ENCODE data around the gene MTARC2.
A peak's percentile ranks its signal among the peaks of the same experiment; 100 is the strongest.
"Not testable (repeated sequence)": the region's sequence is repeated elsewhere in the genome, so short reads cannot be mapped to it uniquely, and the experiment has no call there.

Gene MTARC2

GRCh38 chr1:220717800-220718640, 30.1 kb upstream of the MTARC2 start:
- H3K27me3 ChIP-seq (ENCODE audit: insufficient read depth, low read length), result no peaks in the 10 kb centered on the region
- no peak overlapping the region for H3K27ac ChIP-seq (ENCODE audit: low read depth, low read length, poor library complexity, severe bottlenecking)
- H3K4me3 ChIP-seq (ENCODE audit: low read depth, low read length, poor library complexity, severe bottlenecking), result no peak overlapping the region
- no peak overlapping the region for H3K4me2 ChIP-seq (ENCODE audit: low read length)
- H4K20me1 ChIP-seq (ENCODE audit: insufficient read depth, low read length), result no peaks in the 10 kb centered on the region
- no peaks in the 10 kb centered on the region for H3K4me1 ChIP-seq (ENCODE audit: insufficient read depth, low read length, severe bottlenecking)
- TF ChIP-seq CTCF (IDR thresholded peaks at IDR 0.05; ENCODE audit: low read length) (no peak), EZH2 (IDR thresholded peaks at IDR 0.05; ENCODE audit: borderline replicate concordance, low read length) (no peak)
- no peaks in the 10 kb centered on the region for H3F3A ChIP-seq (ENCODE audit: insufficient read depth, low read length)
- no peak overlapping the region for H2AFZ ChIP-seq (ENCODE audit: low read length)
- H3K36me3 ChIP-seq (ENCODE audit: insufficient read depth, low read length), result no peaks in the 10 kb centered on the region
- H3K9ac ChIP-seq (ENCODE audit: low read length), result no peak overlapping the region
- no peaks in the 10 kb centered on the region for H3K9me2 ChIP-seq (ENCODE audit: low read depth, low read length)
- no peaks in the 10 kb centered on the region for H3K79me2 ChIP-seq (ENCODE audit: insufficient read depth, low read length)
- H3K9me3 ChIP-seq (ENCODE audit: low read length), result no peaks in the 10 kb centered on the region

- H3K9ac ChIP-seq (ENCODE audit: low read length); H3K4me2 ChIP-seq (ENCODE audit: low read length); H3F3A ChIP-seq (ENCODE audit: insufficient read depth, low read length); H3K27me3 ChIP-seq (ENCODE audit: insufficient read depth, low read length); H3K9me3 ChIP-seq (ENCODE audit: low read length); H3K4me1 ChIP-seq (ENCODE audit: insufficient read depth, low read length, severe bottlenecking); H3K4me3 ChIP-seq (ENCODE audit: low read depth, low read length, poor library complexity, severe bottlenecking); H3K27ac ChIP-seq (ENCODE audit: low read depth, low read length, poor library complexity, severe bottlenecking); H4K20me1 ChIP-seq (ENCODE audit: insufficient read depth, low read length); H2AFZ ChIP-seq (ENCODE audit: low read length); H3K9me2 ChIP-seq (ENCODE audit: low read depth, low read length); H3K79me2 ChIP-seq (ENCODE audit: insufficient read depth, low read length); H3K36me3 ChIP-seq (ENCODE audit: insufficient read depth, low read length): not testable (repeated sequence)
These were observed 26.9 kb upstream of the MTARC2 start for GRCh38 chr1:220721266-220721665.

GRCh38 chr1:220726634-220727033, 21.5 kb upstream of the MTARC2 start:
- H3K9me2 ChIP-seq (ENCODE audit: low read depth, low read length), result no peaks in the 10 kb centered on the region
- no peaks in the 10 kb centered on the region for H3K9me3 ChIP-seq (ENCODE audit: low read length)
- no peaks in the 10 kb centered on the region for H4K20me1 ChIP-seq (ENCODE audit: insufficient read depth, low read length)
- H3K36me3 ChIP-seq (ENCODE audit: insufficient read depth, low read length), result no peaks in the 10 kb centered on the region
- no peak overlapping the region for H3K9ac ChIP-seq (ENCODE audit: low read length)
- no peak for TF ChIP-seq EZH2 (IDR thresholded peaks at IDR 0.05; ENCODE audit: borderline replicate concordance, low read length)
- peak; percentile 28 for TF ChIP-seq CTCF (IDR thresholded peaks at IDR 0.05; ENCODE audit: low read length)
- H3K4me1 ChIP-seq (ENCODE audit: insufficient read depth, low read length, severe bottlenecking), result no peaks in the 10 kb centered on the region
- no peaks in the 10 kb centered on the region for H3K79me2 ChIP-seq (ENCODE audit: insufficient read depth, low read length)
- H3K4me3 ChIP-seq (ENCODE audit: low read depth, low read length, poor library complexity, severe bottlenecking), result no peak overlapping the region
- H3K27ac ChIP-seq (ENCODE audit: low read depth, low read length, poor library complexity, severe bottlenecking), result no peak overlapping the region
- H2AFZ ChIP-seq (ENCODE audit: low read length), result no peak overlapping the region
- H3K27me3 ChIP-seq (ENCODE audit: insufficient read depth, low read length), result no peaks in the 10 kb centered on the region
- no peak overlapping the region for H3K4me2 ChIP-seq (ENCODE audit: low read length)
- no peaks in the 10 kb centered on the region for H3F3A ChIP-seq (ENCODE audit: insufficient read depth, low read length)

- TF ChIP-seq EZH2 (IDR thresholded peaks at IDR 0.05; ENCODE audit: borderline replicate concordance, low read length) (no peak), CTCF (IDR thresholded peaks at IDR 0.05; ENCODE audit: low read length) (no peak)
- Histone ChIP-seq H3K79me2 (ENCODE audit: insufficient read depth, low read length) (no peaks in the 10 kb centered on the region), H3F3A (ENCODE audit: insufficient read depth, low read length) (no peaks in the 10 kb centered on the region), H3K36me3 (ENCODE audit: insufficient read depth, low read length) (no peaks in the 10 kb centered on the region), H3K27ac (ENCODE audit: low read depth, low read length, poor library complexity, severe bottlenecking) (no peak overlapping the region), H3K27me3 (ENCODE audit: insufficient read depth, low read length) (no peaks in the 10 kb centered on the region), H3K4me2 (ENCODE audit: low read length) (no peak overlapping the region), H2AFZ (ENCODE audit: low read length) (no peak overlapping the region), H3K9ac (ENCODE audit: low read length) (no peak overlapping the region), H4K20me1 (ENCODE audit: insufficient read depth, low read length) (no peaks in the 10 kb centered on the region), H3K9me3 (ENCODE audit: low read length) (no peaks in the 10 kb centered on the region), H3K9me2 (ENCODE audit: low read depth, low read length) (no peaks in the 10 kb centered on the region), H3K4me1 (ENCODE audit: insufficient read depth, low read length, severe bottlenecking) (no peaks in the 10 kb centered on the region), H3K4me3 (ENCODE audit: low read depth, low read length, poor library complexity, severe bottlenecking) (no peak overlapping the region)
These were observed 20.6 kb upstream of the MTARC2 start for GRCh38 chr1:220727519-220727918.
